Hippocampal formation (tissue), 2 donors: ENCODE measurements around the gene SLC6A1.

Experiments used
- DNase-seq, 2 donors: peaks; one replicate each; lab custom pipeline; 2025; lab: John Stamatoyannopoulos, UW

The SLC6A1 gene

DNA sequence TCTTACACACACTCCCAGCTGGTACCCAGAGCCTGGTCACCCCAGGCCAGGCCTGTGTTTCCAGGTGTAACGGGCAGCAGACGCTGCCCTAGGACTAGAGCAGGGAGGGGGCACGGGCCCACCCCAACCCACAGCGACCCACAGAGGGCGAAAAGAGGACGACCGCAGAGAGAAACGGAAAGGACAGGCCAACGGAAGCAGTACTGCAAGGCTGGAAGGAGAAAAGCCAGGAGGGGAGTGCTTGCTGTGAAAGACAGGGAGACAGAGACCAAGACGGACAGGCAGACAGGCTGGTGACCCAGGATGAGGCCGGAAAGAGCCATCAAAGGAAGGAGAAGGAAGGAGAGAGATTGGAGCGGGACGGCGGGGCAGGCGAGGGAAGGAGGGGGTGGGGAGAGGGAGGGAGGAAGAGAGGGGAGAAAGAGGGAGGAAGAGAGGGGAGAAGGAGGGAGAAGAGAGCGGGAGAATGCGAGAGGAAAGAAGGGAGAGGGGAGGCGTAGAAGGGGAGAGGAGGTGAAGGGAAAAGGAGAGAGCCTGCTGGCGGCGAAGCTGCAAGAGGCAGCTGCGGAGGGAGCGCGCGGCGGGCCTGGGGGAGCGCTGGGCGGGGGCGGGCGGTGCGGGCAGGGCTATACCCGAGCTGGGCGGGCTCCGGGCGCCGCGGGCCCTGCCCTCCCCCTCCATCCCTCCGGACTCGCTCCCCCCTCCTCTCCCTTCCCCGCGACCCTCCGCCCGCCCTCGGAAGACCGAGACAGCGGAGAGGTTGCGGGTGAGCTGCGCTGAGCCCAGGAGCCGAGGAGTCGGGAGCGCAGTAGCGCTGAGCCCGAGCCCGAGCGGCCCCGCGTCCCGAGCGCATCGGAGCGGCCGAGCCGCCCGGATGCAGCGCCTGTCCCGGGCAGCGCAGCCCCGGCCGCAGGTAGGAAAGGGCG, at the start of gene SLC6A1:
Gene SLC6A1, plus strand, starts transcription at position 732 of the 926 bp plus-strand sequence. CDS start 24,464 bp downstream, outside the sequence.
- peak; percentile 69 to 76 for DNase-seq

GRCh38 chr3:10944866-10945265, 47.7 kb upstream of the SLC6A1 start:
- DNase-seq = no peak

DNA sequence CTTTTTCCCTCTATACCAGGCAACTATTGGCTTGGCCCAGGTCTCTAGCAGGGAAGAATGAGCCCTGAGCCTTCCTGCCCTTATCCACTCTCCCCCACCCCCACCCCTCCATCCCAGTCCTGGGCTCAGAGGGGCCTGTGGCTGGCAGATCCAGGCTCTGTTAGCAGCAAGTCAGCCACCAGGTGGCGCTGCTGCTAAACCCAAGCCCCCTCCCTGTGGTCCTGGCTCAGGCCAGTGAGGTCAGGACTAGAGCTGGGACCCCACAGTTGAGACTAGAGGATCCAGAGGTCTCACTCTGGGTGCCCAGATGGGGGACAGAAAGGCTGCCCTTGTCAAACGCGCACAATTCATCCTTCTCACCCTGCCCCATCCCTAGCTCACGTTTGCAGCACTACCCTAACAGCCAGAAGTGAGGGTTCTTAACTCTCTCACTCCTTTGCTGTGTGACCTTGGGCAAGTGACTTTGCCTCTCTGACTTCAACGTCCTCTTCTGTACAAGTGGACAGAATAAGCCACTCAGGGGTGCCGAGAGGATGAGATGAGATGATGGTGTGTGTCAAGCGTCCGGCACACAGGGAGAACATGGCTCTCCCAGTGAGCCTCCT, 46.8 kb upstream of the SLC6A1 start:
- peak in 1 of 2 donors; percentile 61 for DNase-seq

GRCh38 chr3:10946526-10946925, 46.0 kb upstream of the SLC6A1 start:
- no peak for DNase-seq

GRCh38 chr3:10948326-10948725, 44.2 kb upstream of the SLC6A1 start:
- no peak for DNase-seq

DNA sequence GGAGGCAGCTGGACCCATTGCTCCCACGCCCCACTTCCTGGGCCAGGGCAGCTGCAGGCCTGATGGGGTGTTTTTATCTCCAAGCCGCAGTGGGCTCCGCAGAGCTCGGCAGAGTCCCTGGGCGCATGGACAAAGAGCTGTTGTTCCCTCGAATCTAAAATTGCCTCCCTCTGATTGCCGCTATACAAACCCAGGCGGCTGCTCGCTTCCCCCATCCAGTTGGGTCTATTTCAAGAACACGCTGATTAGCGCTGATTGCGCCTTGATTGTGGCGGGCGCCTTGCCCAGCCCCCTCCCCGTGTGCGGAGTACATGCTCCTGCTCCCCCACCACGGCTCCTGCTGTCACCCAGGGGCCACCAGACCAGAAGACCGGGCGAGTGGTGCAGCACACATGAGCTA, 43.4 kb upstream of the SLC6A1 start:
- peak; percentile 70 to 80 for DNase-seq

- peak; percentile 43 to 50 for DNase-seq
Observed at GRCh38 chr3:10950476-10951294, 41.9 kb upstream of the SLC6A1 start.

GRCh38 chr3:10951295-10951926, 41.1 kb upstream of the SLC6A1 start:
- DNase-seq = no peak

GRCh38 chr3:10952525-10952924, 40.0 kb upstream of the SLC6A1 start:
- no peak for DNase-seq

GRCh38 chr3:10954740-10955139, 37.8 kb upstream of the SLC6A1 start:
- no peak for DNase-seq

GRCh38 chr3:10955711-10956453, 36.7 kb upstream of the SLC6A1 start:
- no peak for DNase-seq

DNA sequence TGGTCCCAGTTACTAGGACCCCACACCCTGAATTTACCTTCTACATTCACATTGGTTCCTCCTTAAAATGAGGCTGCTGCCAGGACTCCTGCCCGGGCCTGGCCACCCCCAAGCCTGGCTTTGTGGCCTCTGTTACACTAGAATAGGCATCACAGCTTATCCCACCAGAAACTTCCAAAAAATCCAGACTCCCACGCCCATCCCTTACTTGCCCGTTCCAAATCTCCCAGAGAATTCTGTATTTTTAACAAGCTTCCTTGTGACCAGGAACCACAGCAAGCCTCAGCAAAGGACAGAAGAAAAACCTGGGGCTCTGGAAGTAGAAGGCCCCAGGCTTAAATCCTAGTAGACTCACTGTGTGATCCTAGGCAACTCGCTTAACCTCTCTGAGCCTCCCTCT, 36.0 kb upstream of the SLC6A1 start:
- DNase-seq = no peak

DNA sequence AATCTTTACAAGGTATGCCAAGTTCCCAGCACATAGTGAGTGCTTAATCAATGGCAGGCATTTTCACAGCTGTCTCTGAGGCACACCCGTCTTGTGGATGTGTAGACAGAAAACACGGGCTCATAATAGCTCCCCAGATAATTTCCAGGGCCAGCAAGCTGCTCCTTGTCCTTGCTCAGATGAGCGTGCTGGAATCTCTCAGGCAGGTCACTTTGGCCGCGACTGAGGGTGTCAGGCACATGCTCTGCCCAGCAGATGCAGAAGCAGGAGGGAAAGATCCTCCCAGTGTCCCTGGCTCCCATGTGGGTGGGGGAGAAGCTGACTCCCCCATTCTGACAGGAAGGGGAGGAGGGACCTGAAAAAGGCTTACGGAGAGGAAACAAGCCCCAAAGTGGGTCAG, 35.6 kb upstream of the SLC6A1 start:
- no peak for DNase-seq

GRCh38 chr3:10957976-10958749, 34.4 kb upstream of the SLC6A1 start:
- peak in 1 of 2 donors; percentile 20 for DNase-seq

- no peak for DNase-seq
Observed at GRCh38 chr3:10960255-10960654, 32.3 kb upstream of the SLC6A1 start.

DNA sequence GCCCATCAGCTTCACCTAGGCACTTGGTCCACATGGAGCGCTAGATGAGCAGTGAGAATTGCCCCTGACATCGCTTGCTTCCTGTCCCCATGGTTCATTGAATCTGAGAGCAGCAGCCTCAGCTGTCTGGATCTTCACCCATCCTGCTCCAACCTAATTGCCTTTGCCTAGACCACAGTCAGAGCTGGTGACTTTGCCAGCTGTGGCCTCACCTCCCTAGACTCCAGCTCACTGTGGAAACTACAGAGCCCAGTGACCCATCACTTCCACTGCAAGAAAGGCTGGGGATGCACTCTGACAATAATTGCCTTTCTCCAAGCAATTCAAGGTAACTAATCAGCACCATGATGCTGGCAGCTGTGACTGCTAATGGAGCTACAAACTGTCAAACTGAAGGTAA, 30.6 kb upstream of the SLC6A1 start:
- DNase-seq = no peak

GRCh38 chr3:10962481-10963036, 30.0 kb upstream of the SLC6A1 start:
- DNase-seq = no peak

DNA sequence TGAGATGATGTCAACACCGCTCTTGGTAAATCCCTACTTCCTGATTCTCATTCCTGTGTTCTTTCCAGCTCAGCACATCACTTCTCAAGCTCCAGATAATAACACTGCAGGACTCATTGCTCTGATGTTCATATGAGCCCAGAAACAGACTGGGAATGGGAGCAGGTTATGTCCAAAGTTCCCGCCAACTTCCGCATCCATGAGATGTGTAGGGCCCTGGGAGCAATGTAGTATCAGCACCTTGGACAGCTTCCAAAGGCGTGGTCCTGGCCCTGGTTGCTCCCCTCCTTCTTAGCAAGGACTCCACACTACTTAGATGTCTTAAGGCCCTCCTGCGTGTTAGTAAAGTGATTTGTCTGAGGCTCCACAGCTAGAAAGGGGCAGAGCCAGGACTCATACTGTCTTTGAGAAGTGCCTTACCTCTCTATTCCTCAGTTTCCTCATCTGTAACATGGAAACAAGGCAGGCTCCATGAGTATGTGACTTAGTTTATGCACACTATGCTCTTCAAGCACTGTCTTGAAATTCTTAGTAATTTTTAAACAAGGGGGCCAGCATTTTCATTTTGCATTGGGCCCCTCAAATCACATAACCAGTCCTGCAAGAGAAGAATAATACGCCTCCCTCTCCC, 27.9 kb upstream of the SLC6A1 start:
- no peak for DNase-seq

DNA sequence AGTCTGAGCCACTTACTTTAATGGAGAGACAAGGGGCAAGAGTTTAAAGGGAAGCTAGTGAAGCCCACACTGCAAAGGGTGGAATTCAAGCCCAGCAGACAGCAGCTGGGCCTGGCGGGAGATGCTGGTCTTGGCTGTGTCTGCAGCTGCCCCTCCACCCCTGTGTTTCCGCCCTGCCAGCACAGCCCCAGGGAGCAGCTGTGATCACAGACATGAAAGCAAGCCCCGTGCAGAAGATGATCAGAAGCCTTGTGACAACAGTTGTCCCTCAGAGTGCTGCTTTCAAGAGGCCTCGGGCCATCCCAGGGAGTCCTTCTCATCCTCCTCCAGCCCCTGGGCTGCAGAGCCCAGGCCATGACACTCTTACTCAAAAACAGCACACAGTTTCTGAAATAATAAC, 24.1 kb upstream of the SLC6A1 start:
- peak; percentile 59 to 73 for DNase-seq
